ENCODE results near the gene MICAL3. TPM values are rescaled to one million over a fixed set of nuclear protein-coding genes. Genes with fewer than 3 reads are reported as not detected.

Gene MICAL3
- total RNA-seq, 1 donor from 2014 or later = 31.2 TPM

GRCh38 chr22:17870407-17870806 lies 154.0 kb downstream of the MICAL3 start:
- no peaks in the 10 kb centered on the region for H3K27me3 ChIP-seq
- no peak overlapping the region for H3K4me3 ChIP-seq
- no peak overlapping the region for H3K27ac ChIP-seq
- no peaks in the 10 kb centered on the region for H3K4me1 ChIP-seq
- no peak for ATAC-seq
- intact Hi-C loops (cut with DNase I) = no loop called here
- TF ChIP-seq CTCF (IDR thresholded peaks at IDR 0.05) = no peak
- DNase-seq = no peak
- peaks cover 35% of the 10 kb centered on the region for H3K36me3 ChIP-seq
- H3K9me3 ChIP-seq = no peaks in the 10 kb centered on the region

GRCh38 chr22:17869285-17870096 lies 154.9 kb downstream of the MICAL3 start:
- no peak for ATAC-seq
- H3K27me3 ChIP-seq = no peaks in the 10 kb centered on the region
- H3K9me3 ChIP-seq = no peaks in the 10 kb centered on the region
- no peak overlapping the region for H3K27ac ChIP-seq
- H3K4me3 ChIP-seq = no peak overlapping the region
- H3K36me3 ChIP-seq = peaks cover 42% of the 10 kb centered on the region
- no peak for TF ChIP-seq CTCF (IDR thresholded peaks at IDR 0.05)
- no peaks in the 10 kb centered on the region for H3K4me1 ChIP-seq
- no peak for DNase-seq
- intact Hi-C loops (cut with DNase I) = no loop called here

GRCh38 chr22:17868771-17869170 lies 155.6 kb downstream of the MICAL3 start:
- Histone ChIP-seq H3K27me3 (no peaks in the 10 kb centered on the region), H3K4me3 (no peak overlapping the region), H3K4me1 (no peaks in the 10 kb centered on the region), H3K9me3 (no peaks in the 10 kb centered on the region), H3K36me3 (peaks cover 48% of the 10 kb centered on the region), H3K27ac (no peak overlapping the region)
- no peak for TF ChIP-seq CTCF (IDR thresholded peaks at IDR 0.05)
- DNase-seq (no peak), ATAC-seq (no peak)
- intact Hi-C loops (cut with DNase I) = no loop called here

GRCh38 chr22:17867160-17867785 lies 157.1 kb downstream of the MICAL3 start:
- no peak for TF ChIP-seq CTCF (IDR thresholded peaks at IDR 0.05)
- no peaks in the 10 kb centered on the region for H3K9me3 ChIP-seq
- H3K4me3 ChIP-seq = no peak overlapping the region
- DNase-seq (no peak), ATAC-seq (peak; percentile 34)
- peaks cover 52% of the 10 kb centered on the region for H3K36me3 ChIP-seq
- no peak overlapping the region for H3K27ac ChIP-seq
- no peaks in the 10 kb centered on the region for H3K27me3 ChIP-seq
- no peaks in the 10 kb centered on the region for H3K4me1 ChIP-seq
- intact Hi-C loops (cut with DNase I) = no loop called here

- peaks cover 51% of the 10 kb centered on the region for H3K36me3 ChIP-seq
- intact Hi-C loops (cut with DNase I) = no loop called here
- no peaks in the 10 kb centered on the region for H3K4me1 ChIP-seq
- H3K4me3 ChIP-seq = no peak overlapping the region
- ATAC-seq (no peak), DNase-seq (no peak)
- no peaks in the 10 kb centered on the region for H3K27me3 ChIP-seq
- no peak overlapping the region for H3K27ac ChIP-seq
- no peaks in the 10 kb centered on the region for H3K9me3 ChIP-seq
- no peak for TF ChIP-seq CTCF (IDR thresholded peaks at IDR 0.05)
Observed at GRCh38 chr22:17866621-17867020, 157.7 kb downstream of the MICAL3 start.

Measured in upper lobe of right lung (tissue), 1 donor.